GM12878 (cell line): ENCODE measurements around the gene CLDN4. TPM values are rescaled to one million over a fixed set of nuclear protein-coding genes. Genes with fewer than 3 reads are reported as not detected.

Source experiments
- ATAC-seq: fragments of 200-7000 bp; cut with Tn5 transposase; 3 replicates; pipeline ENCODE4 v1.9.1; 2020; ENCODE audit warnings: mild to moderate bottlenecking, moderate library complexity
- BruUV-seq: library from RNA; stranded (reverse); fragments of 400-500 nt; replicated peaks from 2 replicates; lab custom pipeline; 2021; lab: Mats Ljungman, UMichigan
- CTCF ChIA-PET: fragments of 300-600 bp; sonication (Branson Sonifier 250); formaldehyde crosslinking; extraction: SDS; loops from one replicate; lab custom pipeline; 2021; ENCODE audit warnings: inconsistent platforms; lab: Yijun Ruan, JAX
- POLR2A ChIA-PET: fragments of 350-600 bp; formaldehyde crosslinking; extraction: SDS; loops from one replicate; lab custom pipeline; 2021; ENCODE audit warnings: inconsistent platforms; lab: Charles Lee
- RAD21 ChIA-PET: fragments of 300-600 bp; sonication (Branson Sonifier 250); formaldehyde crosslinking; loops from one replicate; lab custom pipeline; 2023; ENCODE audit warnings: antibody characterized with exemption; ENCODE audit not compliant: unreplicated experiment; lab: Charles Lee
- SMC1A ChIA-PET: fragments of 300-600 bp; sonication (Branson Sonifier 250); formaldehyde crosslinking; loops from one replicate; lab custom pipeline; 2023; ENCODE audit not compliant: unreplicated experiment, uncharacterized antibody; lab: Charles Lee
- DNase-seq: peaks from one replicate; pipeline ENCODE4 v3.0.0-alpha.2; 2011; ENCODE audit warnings: low read depth, low spot score
- FAIRE-seq: peaks from 3 replicates; lab custom pipeline; 2011; peaks lifted over from hg19 to GRCh38; lab: Jason Lieb, UNC
- H2AFZ ChIP-seq: 2 replicates; pipeline ENCODE4 v1.6.0; 2011; ENCODE audit warnings: low read depth, low read length, control low read depth; ENCODE audit not compliant: control insufficient read depth
- H3K27ac ChIP-seq: 2 replicates; pipeline ENCODE4 v1.5.1; 2011; ENCODE audit warnings: control low read depth; ENCODE audit not compliant: control insufficient read depth, insufficient read depth
- H3K27me3 ChIP-seq, 2 experiments: replicated peaks in 1 of 2; 2 replicates each; pipeline versions ENCODE4 v1.6.0 to v1.6.1; 2011; ENCODE audit warnings: low read length in 1 of 2; ENCODE audit not compliant: control insufficient read depth in 2 of 2, insufficient read depth in 2 of 2
- H3K36me3 ChIP-seq, 2 experiments: 2 replicates each; pipeline ENCODE4 v1.5.1; 2011; ENCODE audit warnings: low read length in 1 of 2; ENCODE audit not compliant: control insufficient read depth in 2 of 2, insufficient read depth in 2 of 2
- H3K4me1 ChIP-seq: 2 replicates; pipeline ENCODE4 v1.6.1; 2011; ENCODE audit warnings: mild to moderate bottlenecking, low read length, moderate library complexity, mixed read lengths; ENCODE audit not compliant: control insufficient read depth, insufficient read depth
- H3K4me2 ChIP-seq: 2 replicates; pipeline ENCODE4 v1.6.0; 2011; ENCODE audit warnings: control low read depth; ENCODE audit not compliant: control insufficient read depth, insufficient read depth
- H3K4me3 ChIP-seq: fragments of 200-600 bp; sonication (generic); 2 replicates; pipeline ENCODE4 v1.5.1; 2016
- H3K79me2 ChIP-seq: 2 replicates; pipeline ENCODE4 v1.6.0; 2011; ENCODE audit warnings: low read length; ENCODE audit not compliant: control insufficient read depth, insufficient read depth
- H3K9ac ChIP-seq: 2 replicates; pipeline ENCODE4 v1.8.0; 2011; ENCODE audit warnings: low read length, control low read depth, mixed read lengths; ENCODE audit not compliant: control insufficient read depth, insufficient read depth
- H3K9me3 ChIP-seq: replicated peaks from 3 replicates; pipeline ENCODE4 v1.5.1; 2011; ENCODE audit warnings: mild to moderate bottlenecking, low read length; ENCODE audit not compliant: control insufficient read depth, insufficient read depth
- H4K20me1 ChIP-seq: 2 replicates; pipeline ENCODE4 v1.6.0; 2011; ENCODE audit not compliant: control insufficient read depth, insufficient read depth
- CEBPB ChIP-seq, 2 experiments: fragments of 150-350 bp in 1 of 2; IDR thresholded peaks; 2 replicates each; pipeline ENCODE4 v1.6.1; 2012 to 2014; ENCODE audit warnings: low read depth in 2 of 2, low read length in 2 of 2, borderline replicate concordance in 1 of 2, inconsistent platforms in 1 of 2
- CEBPZ ChIP-seq: fragments of 150-350 bp; IDR thresholded peaks from 2 replicates; pipeline ENCODE4 v1.6.1; 2016; ENCODE audit warnings: low read depth, low read length
- CHD4 ChIP-seq: fragments of 200-600 bp; sonication (generic); IDR thresholded peaks from 2 replicates; pipeline ENCODE4 v1.6.1; 2016; ENCODE audit warnings: mild to moderate bottlenecking
- NFYA ChIP-seq: IDR thresholded peaks from 2 replicates; pipeline ENCODE4 v1.6.1; 2011; ENCODE audit warnings: low read depth, mild to moderate bottlenecking, low read length, improper control_type of control experiment, borderline replicate concordance
- NFYB ChIP-seq: IDR thresholded peaks from 2 replicates; pipeline ENCODE4 v1.6.1; 2011; ENCODE audit warnings: low read depth, mild to moderate bottlenecking, low read length, improper control_type of control experiment, moderate library complexity; ENCODE audit not compliant: insufficient read depth
- PKNOX1 ChIP-seq: fragments of 450-650 bp; IDR thresholded peaks from 2 replicates; pipeline ENCODE4 v1.6.1; 2016; ENCODE audit warnings: mild to moderate bottlenecking
- REST ChIP-seq: IDR thresholded peaks from 2 replicates; pipeline ENCODE4 v1.6.1; 2012; ENCODE audit warnings: mild to moderate bottlenecking, low read depth, low read length
- SMAD5 ChIP-seq: IDR thresholded peaks from 2 replicates; pipeline ENCODE4 v1.6.1; 2016; ENCODE audit warnings: antibody characterized with exemption, low read depth
- WGBS: methylation state at CpG from one replicate; pipeline ENCODE4 v1.1.6; 2016; ENCODE audit warnings: low lambda C conversion rate; ENCODE audit not compliant: insufficient replicate concordance, insufficient coverage; ENCODE audit errors: missing lambda C conversion rate; 5-methylcytosine and 5-hydroxymethylcytosine counted together
- in situ Hi-C: fragments of 300-500 bp; cut with MboI; formaldehyde crosslinking; loops from 9 replicates; pipeline ENCODE4 v1.14.3; 2018; ENCODE audit warnings: mixed read lengths
- intact Hi-C: fragments of 100-400 bp; cut with micrococcal nuclease; formaldehyde crosslinking; loops from one replicate; pipeline ENCODE4 v1.14.2; 2022; ENCODE audit not compliant: unreplicated experiment
- polyA plus RNA-seq, 11 experiments: library from polyadenylated mRNA; depleted of rRNA in 4 of 11; unstranded in 6 of 11; stranded (reverse) in 5 of 11; fragments of >200 nt; fragmentation: Nextera tagmentation in 4 of 11; fragmentation: Illumina TruSeq in 1 of 11; extraction: Ambion mirVana in 4 of 11; extraction: Trizol in 1 of 11; gene quantifications; 1 replicate in 1 of 11; 2 replicates in 10 of 11; pipeline versions ENCODE4 v1.2.1 to v1.2.3, GENCODE V29; 2011 to 2016; ENCODE audit warnings: inconsistent platforms in 2 of 11, missing spikeins in 2 of 11, low read depth in 1 of 11
- total RNA-seq, 4 experiments: library from RNA; depleted of rRNA in 3 of 4; stranded (reverse); fragments of >200 nt in 3 of 4; fragmentation: Illumina TruSeq in 1 of 4; extraction: Trizol in 1 of 4; gene quantifications; 2 replicates each; pipeline versions ENCODE4 v1.2.1 to v1.2.3, GENCODE V29; 2013 to 2021

Gene CLDN4
- total and polyA plus RNA-seq, 10 of the 15 experiments (the other 5 are each of a cell fraction or from before 2014, with no cell fraction given) = 0.04 to 0.38 (median 0.06) TPM; not detected in 6

- TF ChIP-seq SMAD5 (no peak), NFYB (no peak), CEBPB (IDR thresholded peaks at IDR 0.05; ENCODE audit: borderline replicate concordance in 1 of 2, low read depth in 2 of 2, low read length in 2 of 2) (no peak), NFYA (no peak), REST (no peak), CHD4 (no peak)
Observed at GRCh38 chr7:73861305-73861704, 30.5 kb downstream of the CLDN4 start (continued).

- RAD21 ChIA-PET = interaction anchor here (1.1 to 1.7 kb wide), 2 partner anchors 114 to 162 kb away, joined by 3 to 5 read pairs; no protein-coding TSS in a partner anchor
- intact Hi-C loops (no loop called here), in situ Hi-C loops (loop anchor here (5.0 kb wide), 1 partner anchor 157 kb away; no protein-coding TSS in a partner anchor)
- Histone ChIP-seq H3K4me2 (no peak overlapping the region), H3K27ac (no peak overlapping the region), H3K36me3 (no peaks in the 10 kb centered on the region), H3K9ac (no peak overlapping the region), H3K9me3 (no peaks in the 10 kb centered on the region), H3K4me3 (no peak overlapping the region), H3K79me2 (no peaks in the 10 kb centered on the region), H2AFZ (no peak overlapping the region), H3K27me3 (no peaks in the 10 kb centered on the region), H3K4me1 (no peaks in the 10 kb centered on the region), H4K20me1 (no peaks in the 10 kb centered on the region)
- SMC1A ChIA-PET = interaction anchor here (0.6 to 1.3 kb wide), 2 partner anchors 160 to 255 kb away, joined by 3 read pairs; no protein-coding TSS in a partner anchor
- POLR2A ChIA-PET = interaction anchor here (0.5 kb wide), 1 partner anchor 508 kb away, joined by 5 read pairs; no protein-coding TSS in a partner anchor
- no peak for ATAC-seq
- BruUV-seq = no TSS peak
- FAIRE-seq = no peak
- CTCF ChIA-PET = interaction anchor here (1.0 to 3.1 kb wide), 4 partner anchors 11 to 169 kb away, joined by 3 to 17 read pairs (median 4); no protein-coding TSS in a partner anchor
- 5% methylated on average over 6 of the region's 8 CpGs for WGBS
- DNase-seq = no peak
- TF ChIP-seq PKNOX1 = no peak
- no peak for TF ChIP-seq CEBPZ
Observed at GRCh38 chr7:73864981-73865711, 34.4 kb downstream of the CLDN4 start.
